ENCODE results near the gene KLHL30. TPM values are rescaled to one million over a fixed set of nuclear protein-coding genes. Genes with fewer than 3 reads are reported as not detected.

Gene KLHL30
- total RNA-seq, 1 experiment from 2014 or later = not detected

GRCh38 chr2:238127165-238128060 lies 11.1 kb upstream of the KLHL30 start:
- Histone ChIP-seq H3K23me2 (ENCODE audit: insufficient read length, low read depth, low read length, poor library complexity, severe bottlenecking) (no peaks in the 10 kb centered on the region), H2AK5ac (ENCODE audit: insufficient read length, low read length) (no peak overlapping the region), H4K91ac (ENCODE audit: insufficient read length, low read depth, low read length) (no peak overlapping the region), H3K9ac (ENCODE audit: extremely low read depth, insufficient read length, low read length) (no peak overlapping the region), H2BK20ac (ENCODE audit: low read depth, low read length, poor library complexity, severe bottlenecking) (no peak overlapping the region), H2AFZ (ENCODE audit: low read length) (no peak overlapping the region), H3K23ac (ENCODE audit: insufficient read length, low read depth, low read length) (no peak overlapping the region), H3K4ac (ENCODE audit: low read depth, low read length) (no peak overlapping the region), H3K79me2 (ENCODE audit: insufficient read depth, low read length) (no peaks in the 10 kb centered on the region), H2BK15ac (ENCODE audit: low read depth, low read length) (no peak overlapping the region), H3K56ac (ENCODE audit: insufficient read length, low read depth, low read length) (no peak overlapping the region), H3K27ac (ENCODE audit: insufficient read length, low read depth, low read length) (no peak overlapping the region), H4K5ac (ENCODE audit: insufficient read length, low read depth, low read length) (no peak overlapping the region), H3K4me1 (ENCODE audit: insufficient read depth, low read length) (no peaks in the 10 kb centered on the region), H4K20me1 (ENCODE audit: control insufficient read depth, insufficient read depth, insufficient read length) (no peaks in the 10 kb centered on the region), H3K14ac (ENCODE audit: insufficient read depth, low read length) (no peak overlapping the region), H2BK12ac (ENCODE audit: insufficient read length, low read depth, low read length) (no peak overlapping the region), H2BK120ac (ENCODE audit: low read depth, low read length, poor library complexity, severe bottlenecking) (no peak overlapping the region), H3K4me2 (ENCODE audit: insufficient read depth, insufficient read length, low read length) (no peak overlapping the region), H3K9me3 (ENCODE audit: control insufficient read depth, low read depth, low read length) (no peaks in the 10 kb centered on the region), H2BK5ac (ENCODE audit: insufficient read length, low read length) (no peak overlapping the region), H3K18ac (ENCODE audit: insufficient read length, low read depth, low read length) (no peak overlapping the region), H4K8ac (replicated peaks; ENCODE audit: insufficient read length, low read depth, low read length) (no peak overlapping the region), H3T11ph (ENCODE audit: low read length) (no peak overlapping the region), H3K79me1 (ENCODE audit: insufficient read depth, low read depth, low read length, poor library complexity, severe bottlenecking) (no peaks in the 10 kb centered on the region), H3K27me3 (ENCODE audit: insufficient read depth, low read length) (no peaks in the 10 kb centered on the region)
- TF ChIP-seq CTCF (conservative IDR thresholded peaks at IDR 0.05) = no peak
- DNase-seq = no peak
- Mint-ChIP-seq H3K27ac (no peak overlapping the region), H3K36me3 (ENCODE audit: insufficient read depth in 1 of 3, low read depth in 3 of 3) (no peaks in the 10 kb centered on the region), H3K27me3 (ENCODE audit: low read depth) (no peaks in the 10 kb centered on the region; the same call in 1 of the 2 replicates), H3K9me3 (no peaks in the 10 kb centered on the region; a peak in 1 of 5 replicates), H3K4me3 (no peak overlapping the region), H3K4me1 (no peaks in the 10 kb centered on the region)
- no CpG with 5 or more reads among the region's 36 CpGs for WGBS (ENCODE audit: extremely low coverage, insufficient read length, low lambda C conversion rate)
